Measurements from ENCODE around the gene OR8S1.

Gene OR8S1

GRCh38 chr12:48567731-48568130 lies 42.3 kb downstream of the OR8S1 start:
- H3K4me3 ChIP-seq (replicated peaks; ENCODE audit: low read depth, low read length): no peak overlapping the region
- no peak for DNase-seq (ENCODE audit: extremely low read depth, low read depth)
- TF ChIP-seq, protein P1, sequence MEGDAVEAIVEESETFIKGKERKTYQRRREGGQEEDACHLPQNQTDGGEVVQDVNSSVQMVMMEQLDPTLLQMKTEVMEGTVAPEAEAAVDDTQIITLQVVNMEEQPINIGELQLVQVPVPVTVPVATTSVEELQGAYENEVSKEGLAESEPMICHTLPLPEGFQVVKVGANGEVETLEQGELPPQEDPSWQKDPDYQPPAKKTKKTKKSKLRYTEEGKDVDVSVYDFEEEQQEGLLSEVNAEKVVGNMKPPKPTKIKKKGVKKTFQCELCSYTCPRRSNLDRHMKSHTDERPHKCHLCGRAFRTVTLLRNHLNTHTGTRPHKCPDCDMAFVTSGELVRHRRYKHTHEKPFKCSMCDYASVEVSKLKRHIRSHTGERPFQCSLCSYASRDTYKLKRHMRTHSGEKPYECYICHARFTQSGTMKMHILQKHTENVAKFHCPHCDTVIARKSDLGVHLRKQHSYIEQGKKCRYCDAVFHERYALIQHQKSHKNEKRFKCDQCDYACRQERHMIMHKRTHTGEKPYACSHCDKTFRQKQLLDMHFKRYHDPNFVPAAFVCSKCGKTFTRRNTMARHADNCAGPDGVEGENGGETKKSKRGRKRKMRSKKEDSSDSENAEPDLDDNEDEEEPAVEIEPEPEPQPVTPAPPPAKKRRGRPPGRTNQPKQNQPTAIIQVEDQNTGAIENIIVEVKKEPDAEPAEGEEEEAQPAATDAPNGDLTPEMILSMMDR (IDR thresholded peaks at IDR 0.05; ENCODE audit: low read depth, low read length, missing control alignments): no peak

GRCh38 chr12:48569946-48570345 lies 44.5 kb downstream of the OR8S1 start, which contains the start of gene LALBA:
Gene LALBA, minus strand, starts transcription at chr12:48570046. Its CDS starts 26 bp downstream, at chr12:48570020.
- TF ChIP-seq, protein P1 (IDR thresholded peaks at IDR 0.05; ENCODE audit: low read depth, low read length, missing control alignments): no peak
- H3K4me3 ChIP-seq (replicated peaks; ENCODE audit: low read depth, low read length): no peak within 1 kb of the TSS
- no peak for DNase-seq (ENCODE audit: extremely low read depth, low read depth)

DNA sequence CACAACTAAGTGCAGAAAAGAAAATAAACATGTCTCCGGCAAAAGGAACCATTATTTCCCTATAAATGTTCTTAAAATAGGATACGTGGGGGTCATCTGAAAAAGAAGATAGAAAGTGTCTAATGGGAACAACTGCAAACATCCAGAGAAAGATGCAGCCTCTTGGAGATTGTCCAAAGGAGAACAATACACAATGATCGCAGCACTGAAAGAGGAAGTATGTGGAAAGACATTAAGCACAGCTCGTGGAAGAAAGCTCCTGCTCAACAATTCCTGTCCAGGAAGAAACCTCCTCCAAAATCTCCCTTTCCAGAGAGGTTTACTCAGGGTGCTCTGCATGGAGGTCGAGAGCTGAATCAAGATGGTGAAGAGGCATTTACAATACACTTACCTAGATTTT lies 46.9 kb downstream of the OR8S1 start:
- H3K4me3 ChIP-seq (replicated peaks; ENCODE audit: low read depth, low read length): no peak overlapping the region
- no peak for DNase-seq (ENCODE audit: extremely low read depth, low read depth)
- TF ChIP-seq, protein P1 (IDR thresholded peaks at IDR 0.05; ENCODE audit: low read depth, low read length, missing control alignments): no peak
